ENCODE results near the gene DTHD1.

DNA sequence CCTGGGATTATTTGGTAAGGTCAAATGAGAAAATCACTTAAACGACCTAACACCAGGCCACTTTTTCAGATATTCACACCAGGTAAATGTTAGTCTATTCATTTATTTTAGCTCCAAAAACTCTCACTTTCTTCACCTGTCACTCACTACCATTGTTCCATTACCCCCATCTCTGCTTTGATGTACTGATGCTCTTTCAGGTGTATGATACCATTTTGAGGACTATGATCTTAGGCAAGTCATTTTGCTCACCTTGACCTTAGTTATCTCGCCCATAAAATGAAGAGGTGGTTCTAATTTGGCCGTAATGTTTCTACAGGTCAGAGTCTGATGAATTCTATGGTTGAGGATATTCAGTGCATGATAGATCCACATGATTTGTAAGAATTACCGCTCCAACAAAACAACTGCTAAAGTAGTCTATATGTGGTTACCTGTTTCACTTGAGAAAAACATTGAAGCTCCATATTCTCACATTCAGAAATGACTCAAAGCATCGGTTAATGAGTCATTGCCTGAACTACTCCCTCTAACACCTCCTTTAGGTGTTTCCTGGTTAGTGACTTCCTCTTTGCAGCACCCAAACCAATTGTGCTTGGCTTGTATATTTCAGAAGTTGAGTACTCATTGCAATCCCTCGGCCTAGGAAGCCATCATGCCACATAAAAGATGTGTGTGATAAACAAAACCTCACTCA lies 4.5 kb downstream of the DTHD1 start:
- no peak for TF ChIP-seq CTCF (IDR thresholded peaks at IDR 0.05 in 2 of 3, conservative IDR thresholded peaks at IDR 0.05 in 1 of 3; ENCODE audit: borderline replicate concordance in 1 of 3, insufficient read depth in 1 of 3, low read depth in 2 of 3, low read length in 2 of 3)
- no peak for TF ChIP-seq POLR2A (IDR thresholded peaks at IDR 0.05; ENCODE audit: borderline replicate concordance, extremely low read depth, insufficient read depth, insufficient read length)
- TF ChIP-seq, protein P1, sequence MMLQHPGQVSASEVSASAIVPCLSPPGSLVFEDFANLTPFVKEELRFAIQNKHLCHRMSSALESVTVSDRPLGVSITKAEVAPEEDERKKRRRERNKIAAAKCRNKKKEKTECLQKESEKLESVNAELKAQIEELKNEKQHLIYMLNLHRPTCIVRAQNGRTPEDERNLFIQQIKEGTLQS (IDR thresholded peaks at IDR 0.05), result no peak
- no peak for TF ChIP-seq POLR2AphosphoS5 (IDR thresholded peaks at IDR 0.05; ENCODE audit: low read depth, low read length)

All from HCT116 (cell line).